Uterus (tissue), 4 donors: Measurements from ENCODE around the gene ISLR2. TPM values are rescaled to one million over a fixed set of nuclear protein-coding genes. Genes with fewer than 3 reads are reported as not detected.
"Not testable (repeated sequence)": the region's sequence is repeated elsewhere in the genome, so short reads cannot be mapped to it uniquely, and the experiment has no call there.

Experiments used
- DNase-seq, 2 donors: peaks; one replicate each; pipeline ENCODE4 v3.0.0-alpha.2; 2019 to 2020
- H3K27ac ChIP-seq, 2 donors: fragments of 200-600 bp; sonication (generic); 1 replicate in 1 of 2; 2 replicates in 1 of 2; pipeline ENCODE4 v1.5.1; 2016 to 2018
- H3K27me3 ChIP-seq, 2 donors: fragments of 200-600 bp; sonication (generic); one replicate each; pipeline ENCODE4 v1.5.1; 2018 to 2019; ENCODE audit warnings: control low read depth in 1 of 2
- H3K36me3 ChIP-seq, 2 donors: fragments of 200-600 bp; sonication (generic); one replicate each; pipeline ENCODE4 v1.5.1; 2019; ENCODE audit warnings: control low read depth in 1 of 2
- H3K4me1 ChIP-seq, 2 donors: fragments of 200-600 bp; sonication (generic); one replicate each; pipeline ENCODE4 v1.5.1; 2018 to 2019; ENCODE audit warnings: control low read depth in 1 of 2
- H3K4me3 ChIP-seq, 2 donors: fragments of 200-600 bp; sonication (generic); 1 replicate in 1 of 2; 2 replicates in 1 of 2; pipeline ENCODE4 v1.5.1; 2018 to 2019; ENCODE audit warnings: mild to moderate bottlenecking in 1 of 2
- H3K9me3 ChIP-seq, 2 donors: fragments of 200-600 bp; sonication (generic); one replicate each; pipeline ENCODE4 v1.5.1; 2019; ENCODE audit warnings: control low read depth in 1 of 2
- CTCF ChIP-seq, 4 experiments: fragments of 200-600 bp in 2 of 4; fragments of 450-650 bp in 2 of 4; sonication (generic) in 2 of 4; IDR thresholded peaks; one replicate each; pipeline ENCODE4 v1.5.1; 2016 to 2019; ENCODE audit warnings: antibody characterized with exemption in 4 of 4, mild to moderate bottlenecking in 2 of 4, moderate library complexity in 1 of 4
- POLR2A ChIP-seq, 2 donors: fragments of 450-650 bp; IDR thresholded peaks; one replicate each; pipeline ENCODE4 v1.6.1; 2016; ENCODE audit warnings: antibody characterized with exemption in 2 of 2, mild to moderate bottlenecking in 1 of 2, moderate library complexity in 1 of 2
- intact Hi-C: fragments of 100-400 bp; cut with DNase I; formaldehyde crosslinking; loops from one replicate; pipeline ENCODE4 v1.15.1; 2023; ENCODE audit warnings: low total_unique reads
- total RNA-seq, 4 donors: library from RNA; depleted of rRNA in 3 of 4; stranded (reverse); fragments of >200 nt in 3 of 4; gene quantifications; one replicate each; pipeline versions ENCODE4 v1.1.0 to v1.2.4, GENCODE V29; 2014 to 2023
- donor health status: DM: yes; HTN: yes; CAD: no.

Gene ISLR2
- 10 to 100 TPM in 1 of 4 donors, 1 to 10 TPM in 1, under 1 TPM in 1, not detected in 1; 0.77 to 11.8 (median 5.1) TPM for total RNA-seq

GRCh38 chr15:74130155-74130848 is at the start of gene ISLR2:
ISLR2 (plus strand) TSS chr15:74130586; CDS start chr15:74132755, 2,169 bp downstream.
- H3K36me3 ChIP-seq, result no peaks in the 10 kb centered on the region
- H3K4me3 ChIP-seq, result no peak within 1 kb of the TSS
- H3K4me1 ChIP-seq, result peaks cover 0 to 11% of the 10 kb centered on the region in 2 donors
- intact Hi-C loops, result no loop called here
- TF ChIP-seq CTCF (IDR thresholded peaks at IDR 0.05), result no peak
- H3K27ac ChIP-seq, result no peak within 1 kb of the TSS
- no peaks in the 10 kb centered on the region for H3K9me3 ChIP-seq
- H3K27me3 ChIP-seq, result peaks cover 23% of the 10 kb centered on the region in 2 donors
- peak in 1 of 2 donors; percentile 32 for DNase-seq

- H3K36me3 ChIP-seq, H3K27ac ChIP-seq, intact Hi-C loops, DNase-seq, H3K9me3 ChIP-seq, H3K4me3 ChIP-seq, H3K4me1 ChIP-seq, H3K27me3 ChIP-seq: not testable (repeated sequence)
Observed at GRCh38 chr15:74082450-74082849, 47.9 kb upstream of the ISLR2 start, which contains the start of gene GOLGA6A. GOLGA6A (minus strand) TSS chr15:74082550; CDS start chr15:74082509, 41 bp downstream.

GRCh38 chr15:74094567-74094966 is 35.8 kb upstream of the ISLR2 start:
- H3K9me3 ChIP-seq, DNase-seq, H3K36me3 ChIP-seq, H3K27ac ChIP-seq, intact Hi-C loops, H3K27me3 ChIP-seq, H3K4me3 ChIP-seq, H3K4me1 ChIP-seq: not testable (repeated sequence)

- H3K36me3 ChIP-seq, H3K4me3 ChIP-seq, H3K27ac ChIP-seq, H3K4me1 ChIP-seq, intact Hi-C loops, H3K9me3 ChIP-seq, H3K27me3 ChIP-seq, DNase-seq: not testable (repeated sequence)
Observed at GRCh38 chr15:74095610-74096009, 34.8 kb upstream of the ISLR2 start.

- H3K4me1 ChIP-seq, H3K27me3 ChIP-seq, H3K4me3 ChIP-seq, H3K9me3 ChIP-seq, DNase-seq, intact Hi-C loops, H3K27ac ChIP-seq, H3K36me3 ChIP-seq: not testable (repeated sequence)
Observed at GRCh38 chr15:74096753-74097474, 33.5 kb upstream of the ISLR2 start.

GRCh38 chr15:74099963-74100733 is 30.2 kb upstream of the ISLR2 start:
- H3K36me3 ChIP-seq, H3K4me1 ChIP-seq, H3K9me3 ChIP-seq, H3K27me3 ChIP-seq, intact Hi-C loops: not testable (repeated sequence)
- H3K4me3 ChIP-seq, result peak overlapping the region; percentile 30 to 47
- peak overlapping the region; percentile 53 to 56 for H3K27ac ChIP-seq
- DNase-seq, result peak; percentile 91 to 93
- peak in 1 of 2 donors; percentile 15 for TF ChIP-seq POLR2A (IDR thresholded peaks at IDR 0.05)
- peak in 2 of 4 experiments; percentile 9 to 29 for TF ChIP-seq CTCF (IDR thresholded peaks at IDR 0.05)

GRCh38 chr15:74108111-74108510 is 22.3 kb upstream of the ISLR2 start:
- H3K4me1 ChIP-seq, result no peaks in the 10 kb centered on the region
- TF ChIP-seq CTCF (IDR thresholded peaks at IDR 0.05) (no peak), POLR2A (IDR thresholded peaks at IDR 0.05) (no peak)
- H3K4me3 ChIP-seq, result no peak overlapping the region
- no peaks in the 10 kb centered on the region for H3K27me3 ChIP-seq
- no peaks in the 10 kb centered on the region for H3K36me3 ChIP-seq
- no peaks in the 10 kb centered on the region for H3K9me3 ChIP-seq
- intact Hi-C loops, result no loop called here
- no peak for DNase-seq
- H3K27ac ChIP-seq, result no peak overlapping the region

- H3K9me3 ChIP-seq, H3K27me3 ChIP-seq, intact Hi-C loops, DNase-seq, H3K4me3 ChIP-seq, H3K27ac ChIP-seq, H3K36me3 ChIP-seq, H3K4me1 ChIP-seq: not testable (repeated sequence)
Observed at GRCh38 chr15:74108611-74109010, 21.8 kb upstream of the ISLR2 start.
